HepG2 (cell line): ENCODE data around the gene GRIN3B. TPM values are rescaled to one million over a fixed set of nuclear protein-coding genes. Genes with fewer than 3 reads are reported as not detected.

Experiments used
- BCL3 ChIP-seq: sonication (generic); formaldehyde crosslinking; IDR thresholded peaks from 2 replicates; pipeline ENCODE4 v1.5.1; 2020; ENCODE audit warnings: mild to moderate bottlenecking, missing genetic modification reagents, moderate library complexity
- GZF1 ChIP-seq: sonication (generic); formaldehyde crosslinking; IDR thresholded peaks from 2 replicates; pipeline ENCODE4 v1.5.1; 2020; ENCODE audit warnings: mild to moderate bottlenecking, missing genetic modification reagents
- HMG20A ChIP-seq: IDR thresholded peaks from 2 replicates; pipeline ENCODE4 v1.6.1; 2016; ENCODE audit warnings: borderline replicate concordance
- KAT2B ChIP-seq: fragments of 150-350 bp; IDR thresholded peaks from 2 replicates; pipeline ENCODE4 v1.6.1; 2014; ENCODE audit warnings: low read depth, low read length, borderline replicate concordance
- KLF12 ChIP-seq: sonication (generic); formaldehyde crosslinking; IDR thresholded peaks from 2 replicates; pipeline ENCODE4 v1.4.0; 2020; ENCODE audit warnings: missing genetic modification reagents, borderline replicate concordance
- NBN ChIP-seq: fragments of 450-650 bp; conservative IDR thresholded peaks from 2 replicates; pipeline ENCODE4 v1.6.1; 2017
- NFE2 ChIP-seq: sonication (generic); formaldehyde crosslinking; IDR thresholded peaks from 2 replicates; pipeline ENCODE4 v1.4.0; 2020; ENCODE audit warnings: missing genetic modification reagents
- NFKBIZ ChIP-seq: IDR thresholded peaks from 2 replicates; pipeline ENCODE4 v1.6.1; 2018; ENCODE audit warnings: missing genetic modification reagents, missing compliant biosample characterization
- PATZ1 ChIP-seq: sonication (generic); formaldehyde crosslinking; IDR thresholded peaks from 2 replicates; pipeline ENCODE4 v1.4.0; 2020; ENCODE audit warnings: missing genetic modification reagents
- SIN3A ChIP-seq: IDR thresholded peaks from 2 replicates; pipeline ENCODE4 v1.6.1; 2011; ENCODE audit warnings: low read depth, mild to moderate bottlenecking, control low read depth, low read length, borderline replicate concordance
- SMAD1 ChIP-seq: sonication (generic); formaldehyde crosslinking; IDR thresholded peaks from 2 replicates; pipeline ENCODE4 v1.4.0; 2020; ENCODE audit warnings: missing genetic modification reagents, low read depth, mild to moderate bottlenecking, borderline replicate concordance
- ZBED4 ChIP-seq: sonication (generic); formaldehyde crosslinking; IDR thresholded peaks from 2 replicates; pipeline ENCODE4 v1.4.0; 2020; ENCODE audit warnings: missing genetic modification reagents, borderline replicate concordance
- ZNF101 ChIP-seq: sonication (generic); formaldehyde crosslinking; IDR thresholded peaks from 2 replicates; pipeline ENCODE4 v1.4.0; 2020; ENCODE audit warnings: mild to moderate bottlenecking, low read depth, missing genetic modification reagents, borderline replicate concordance
- ZNF329 ChIP-seq: sonication (generic); formaldehyde crosslinking; IDR thresholded peaks from 2 replicates; pipeline ENCODE4 v1.9.0; 2021; ENCODE audit warnings: low read depth, mild to moderate bottlenecking, missing genetic modification reagents
- ZNF335 ChIP-seq: sonication (generic); formaldehyde crosslinking; IDR thresholded peaks from 2 replicates; pipeline ENCODE4 v1.4.0; 2020; ENCODE audit warnings: missing genetic modification reagents
- ZNF512B ChIP-seq: sonication (generic); formaldehyde crosslinking; IDR thresholded peaks from 2 replicates; pipeline ENCODE4 v1.5.1; 2020; ENCODE audit warnings: missing genetic modification reagents, mild to moderate bottlenecking, borderline replicate concordance
- ZNF557 ChIP-seq: sonication (generic); formaldehyde crosslinking; IDR thresholded peaks from 2 replicates; pipeline ENCODE4 v1.4.0; 2020; ENCODE audit warnings: missing genetic modification reagents
- ZNF563 ChIP-seq: sonication (generic); formaldehyde crosslinking; IDR thresholded peaks from 2 replicates; pipeline ENCODE4 v1.8.0; 2022; ENCODE audit warnings: mild to moderate bottlenecking, moderate library complexity, missing genetic modification reagents
- ZNF703 ChIP-seq: sonication (generic); formaldehyde crosslinking; IDR thresholded peaks from 2 replicates; pipeline ENCODE4 v1.5.1; 2020; ENCODE audit warnings: missing genetic modification reagents, mild to moderate bottlenecking, moderate library complexity, borderline replicate concordance
- polyA plus RNA-seq, 8 experiments: library from polyadenylated mRNA; depleted of rRNA in 3 of 8; stranded (reverse) in 7 of 8; unstranded in 1 of 8; fragments of >200 nt; fragmentation: Illumina TruSeq in 4 of 8; extraction: Trizol in 4 of 8; gene quantifications; 2 replicates each; pipeline versions ENCODE4 v1.2.1 to v1.2.3, GENCODE V29; 2011 to 2016; ENCODE audit warnings: low read depth in 4 of 8, missing spikeins in 1 of 8, mixed read lengths in 1 of 8; ENCODE audit not compliant: insufficient read depth in 1 of 8
- total RNA-seq, 5 experiments: library from RNA; depleted of rRNA; stranded (reverse); fragments of >200 nt; fragmentation: Illumina TruSeq; extraction: Trizol; gene quantifications; 2 replicates each; pipeline ENCODE4 v1.2.3, GENCODE V29; 2016; ENCODE audit warnings: low read depth in 1 of 5

GRIN3B gene
- total and polyA plus RNA-seq, 2 of the 13 experiments (the other 11 are each of a cell fraction or from before 2014, with no cell fraction given): 0.07 to 0.20 TPM

GRCh38 chr19:1050989-1051788 lies 51.0 kb downstream of the GRIN3B start (continued):
- no peak for TF ChIP-seq KAT2B
- peak; percentile 89; the same call in 1 of the 2 replicates for TF ChIP-seq ZNF329 (CRISPR knock-in tag)
- peak; percentile 89 for TF ChIP-seq ZNF563 (CRISPR knock-in tag)
- TF ChIP-seq HMG20A (CRISPR knock-in tag): no peak; the same call in 1 of the 2 replicates
- 0 out of 2 replicates have a peak, but pooled peaks have one; percentile 69 for TF ChIP-seq ZNF335
- TF ChIP-seq SIN3A: no peak; the same call in 1 of the 2 replicates
- TF ChIP-seq PATZ1 (CRISPR knock-in tag): peak; percentile 44; the same call in 1 of the 2 replicates
- peak; percentile 25; the same call in 1 of the 2 replicates for TF ChIP-seq BCL3 (CRISPR knock-in tag)
- TF ChIP-seq NBN: no peak
- TF ChIP-seq GZF1 (CRISPR knock-in tag): no peak
- TF ChIP-seq NFKBIZ: peak; percentile 24; the same call in 1 of the 2 replicates
- TF ChIP-seq NFE2 (CRISPR knock-in tag): no peak
- TF ChIP-seq ZNF101: peak; percentile 58; the same call in 1 of the 2 replicates
- peak; percentile 88; the same call in 1 of the 2 replicates for TF ChIP-seq SMAD1 (CRISPR knock-in tag)
- no peak for TF ChIP-seq ZNF512B (CRISPR knock-in tag)
- TF ChIP-seq ZNF557: no peak
- TF ChIP-seq ZBED4 (CRISPR knock-in tag): 0 out of 2 replicates have a peak, but pooled peaks have one; percentile 35
- no peak for TF ChIP-seq KLF12
- TF ChIP-seq ZNF703: no peak
